ENCODE measurements around the gene TBC1D22A.

The TBC1D22A gene

GRCh38 chr22:46723882-46724281 is 38.6 kb upstream of the TBC1D22A start:
- TF ChIP-seq, protein P1, sequence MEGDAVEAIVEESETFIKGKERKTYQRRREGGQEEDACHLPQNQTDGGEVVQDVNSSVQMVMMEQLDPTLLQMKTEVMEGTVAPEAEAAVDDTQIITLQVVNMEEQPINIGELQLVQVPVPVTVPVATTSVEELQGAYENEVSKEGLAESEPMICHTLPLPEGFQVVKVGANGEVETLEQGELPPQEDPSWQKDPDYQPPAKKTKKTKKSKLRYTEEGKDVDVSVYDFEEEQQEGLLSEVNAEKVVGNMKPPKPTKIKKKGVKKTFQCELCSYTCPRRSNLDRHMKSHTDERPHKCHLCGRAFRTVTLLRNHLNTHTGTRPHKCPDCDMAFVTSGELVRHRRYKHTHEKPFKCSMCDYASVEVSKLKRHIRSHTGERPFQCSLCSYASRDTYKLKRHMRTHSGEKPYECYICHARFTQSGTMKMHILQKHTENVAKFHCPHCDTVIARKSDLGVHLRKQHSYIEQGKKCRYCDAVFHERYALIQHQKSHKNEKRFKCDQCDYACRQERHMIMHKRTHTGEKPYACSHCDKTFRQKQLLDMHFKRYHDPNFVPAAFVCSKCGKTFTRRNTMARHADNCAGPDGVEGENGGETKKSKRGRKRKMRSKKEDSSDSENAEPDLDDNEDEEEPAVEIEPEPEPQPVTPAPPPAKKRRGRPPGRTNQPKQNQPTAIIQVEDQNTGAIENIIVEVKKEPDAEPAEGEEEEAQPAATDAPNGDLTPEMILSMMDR (conservative IDR thresholded peaks at IDR 0.05; ENCODE audit: low read depth, low read length): no peak
- Histone ChIP-seq H3K36me3 (ENCODE audit: insufficient read depth) (no peaks in the 10 kb centered on the region), H3K4me1 (ENCODE audit: low read depth, poor library complexity, severe bottlenecking) (no peaks in the 10 kb centered on the region), H3K4me2 (no peak overlapping the region), H3K79me2 (ENCODE audit: insufficient read depth, low read depth) (no peaks in the 10 kb centered on the region), H3K27ac (no peak overlapping the region), H4K20me1 (ENCODE audit: insufficient read depth) (no peaks in the 10 kb centered on the region), H2AFZ (ENCODE audit: low read depth) (no peak overlapping the region), H3K9ac (no peak overlapping the region), H3K27me3 (ENCODE audit: insufficient read depth, low read depth) (no peaks in the 10 kb centered on the region), H3K4me3 (IDR thresholded peaks at IDR 0.05; ENCODE audit: insufficient read depth, low read depth, low read length) (no peak overlapping the region)

DNA sequence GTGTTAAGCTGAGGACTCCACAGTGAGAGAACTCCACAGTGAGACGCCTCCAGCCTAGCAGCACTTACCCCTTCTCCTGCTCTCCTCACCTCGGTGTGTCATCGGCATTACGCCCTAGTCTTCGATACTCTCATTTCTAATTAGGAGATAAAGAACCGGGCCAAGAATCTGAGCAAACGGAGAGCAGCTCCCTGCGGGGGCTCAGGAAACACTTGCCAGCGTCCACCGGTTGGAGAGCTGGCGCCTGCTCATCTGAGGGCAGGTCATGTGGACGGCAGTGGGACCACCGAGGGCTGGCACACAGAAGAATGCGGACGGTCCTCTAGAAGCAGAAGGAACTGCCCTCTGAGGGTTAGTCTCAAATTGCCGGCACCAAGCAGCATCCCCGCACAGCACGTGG is 37.4 kb upstream of the TBC1D22A start:
- Histone ChIP-seq H3K36me3 (ENCODE audit: insufficient read depth) (no peaks in the 10 kb centered on the region), H3K9ac (no peak overlapping the region), H2AFZ (ENCODE audit: low read depth) (no peak overlapping the region), H3K27me3 (ENCODE audit: insufficient read depth, low read depth) (no peaks in the 10 kb centered on the region), H4K20me1 (ENCODE audit: insufficient read depth) (no peaks in the 10 kb centered on the region), H3K27ac (no peak overlapping the region), H3K4me1 (ENCODE audit: low read depth, poor library complexity, severe bottlenecking) (no peaks in the 10 kb centered on the region), H3K4me2 (no peak overlapping the region), H3K79me2 (ENCODE audit: insufficient read depth, low read depth) (no peaks in the 10 kb centered on the region), H3K4me3 (IDR thresholded peaks at IDR 0.05; ENCODE audit: insufficient read depth, low read depth, low read length) (no peak overlapping the region)
- TF ChIP-seq, protein P1 (conservative IDR thresholded peaks at IDR 0.05; ENCODE audit: low read depth, low read length): no peak

DNA sequence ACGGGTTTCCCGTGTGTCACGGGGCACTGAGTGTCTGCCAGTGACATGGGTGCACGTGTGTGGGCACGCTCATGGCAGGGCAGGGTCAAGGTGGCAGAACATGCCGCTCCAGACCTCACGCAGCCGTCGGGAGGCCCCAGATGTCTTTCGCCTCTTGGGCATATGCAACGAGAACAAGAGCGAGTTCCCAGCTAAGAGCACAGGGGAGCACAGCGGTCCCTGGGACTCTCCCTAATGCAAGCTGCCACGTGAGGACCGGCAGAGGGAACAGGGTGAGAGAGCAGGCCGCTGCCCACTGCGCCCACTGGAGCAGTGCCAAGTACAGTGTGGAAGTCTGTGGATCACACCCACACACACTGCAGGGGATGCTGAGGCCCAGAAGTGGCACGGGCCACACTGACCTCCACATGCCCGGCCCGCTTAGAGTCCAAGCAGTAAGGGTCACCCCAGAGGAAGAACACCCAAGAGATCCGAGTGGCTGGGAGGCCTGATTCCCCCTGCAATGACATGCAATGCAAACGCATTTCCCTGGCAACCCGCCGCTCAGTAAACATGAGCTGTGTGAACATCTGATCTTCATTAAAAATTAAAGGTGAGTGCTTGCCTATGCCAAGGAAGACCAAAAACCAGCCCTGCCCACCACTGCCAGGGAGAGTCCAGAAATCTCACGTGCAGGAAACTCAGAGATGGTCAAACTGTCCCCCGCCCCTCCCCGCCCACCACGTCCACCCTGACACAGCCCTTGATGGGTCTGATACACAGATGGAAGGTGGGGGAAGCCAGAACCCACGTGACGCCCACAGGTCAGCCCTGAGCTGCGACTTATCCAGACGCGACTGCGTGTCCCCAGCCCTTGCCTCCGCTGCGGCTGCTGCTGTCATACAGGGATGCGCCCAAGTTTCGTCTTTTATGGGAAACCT is 36.1 kb upstream of the TBC1D22A start:
- no peak overlapping the region for H3K9ac ChIP-seq
- TF ChIP-seq, protein P1 (conservative IDR thresholded peaks at IDR 0.05; ENCODE audit: low read depth, low read length): no peak
- H3K27ac ChIP-seq: no peak overlapping the region
- no peak overlapping the region for H3K4me3 ChIP-seq (IDR thresholded peaks at IDR 0.05; ENCODE audit: insufficient read depth, low read depth, low read length)
- H2AFZ ChIP-seq (ENCODE audit: low read depth): no peak overlapping the region
- no peaks in the 10 kb centered on the region for H3K79me2 ChIP-seq (ENCODE audit: insufficient read depth, low read depth)
- H4K20me1 ChIP-seq (ENCODE audit: insufficient read depth): no peaks in the 10 kb centered on the region
- no peaks in the 10 kb centered on the region for H3K27me3 ChIP-seq (ENCODE audit: insufficient read depth, low read depth)
- H3K4me2 ChIP-seq: no peak overlapping the region
- no peaks in the 10 kb centered on the region for H3K36me3 ChIP-seq (ENCODE audit: insufficient read depth)
- H3K4me1 ChIP-seq (ENCODE audit: low read depth, poor library complexity, severe bottlenecking): no peaks in the 10 kb centered on the region

- H3K79me2 ChIP-seq (ENCODE audit: insufficient read depth, low read depth): no peaks in the 10 kb centered on the region
- no peak overlapping the region for H2AFZ ChIP-seq (ENCODE audit: low read depth)
- H3K4me1 ChIP-seq (ENCODE audit: low read depth, poor library complexity, severe bottlenecking): no peaks in the 10 kb centered on the region
- no peaks in the 10 kb centered on the region for H3K36me3 ChIP-seq (ENCODE audit: insufficient read depth)
- H4K20me1 ChIP-seq (ENCODE audit: insufficient read depth): no peaks in the 10 kb centered on the region
- H3K27ac ChIP-seq: no peak overlapping the region
- no peaks in the 10 kb centered on the region for H3K27me3 ChIP-seq (ENCODE audit: insufficient read depth, low read depth)
- H3K4me2 ChIP-seq: no peak overlapping the region
- H3K4me3 ChIP-seq (IDR thresholded peaks at IDR 0.05; ENCODE audit: insufficient read depth, low read depth, low read length): no peak overlapping the region
- no peak overlapping the region for H3K9ac ChIP-seq
- TF ChIP-seq, protein P1 (conservative IDR thresholded peaks at IDR 0.05; ENCODE audit: low read depth, low read length): no peak
Observed at GRCh38 chr22:46726986-46727317, 35.5 kb upstream of the TBC1D22A start.
